ENCODE measurements around the gene GPR84. TPM values are rescaled to one million over a fixed set of nuclear protein-coding genes. Genes with fewer than 3 reads are reported as not detected.

GPR84 gene
- total RNA-seq (0.26 TPM), polyA plus RNA-seq (0.96 TPM)

- Histone ChIP-seq H3K36me3 (ENCODE audit: insufficient read depth) (no peaks in the 10 kb centered on the region), H3K4me1 (ENCODE audit: insufficient read depth) (no peaks in the 10 kb centered on the region), H3K27ac (ENCODE audit: low read depth) (no peak within 1 kb of the TSS), H3K4me3 (ENCODE audit: low read depth, low read length) (no peak within 1 kb of the TSS)
- 72% methylated on average over 4 of the region's 4 CpGs for WGBS
- no peak for DNase-seq (ENCODE audit: extremely low spot score)
These were observed at the start of gene GPR84 for GRCh38 chr12:54364413-54364812. TSS of gene GPR84 (minus strand) at chr12:54364486. CDS start at chr12:54363851, 635 bp downstream.

- peak overlapping the region; percentile 69 for H3K27ac ChIP-seq (ENCODE audit: low read depth)
- peaks cover 3% of the 10 kb centered on the region for H3K36me3 ChIP-seq (ENCODE audit: insufficient read depth)
- no peak for DNase-seq (ENCODE audit: extremely low spot score)
- H3K4me3 ChIP-seq (ENCODE audit: low read depth, low read length), result peak overlapping the region; percentile 27
- H3K4me1 ChIP-seq (ENCODE audit: insufficient read depth), result peaks cover 1% of the 10 kb centered on the region
- WGBS, result 33% methylated on average over 9 of the region's 9 CpGs
These were observed 49.3 kb upstream of the GPR84 start for GRCh38 chr12:54413284-54414190.

GRCh38 chr12:54412786-54413185 is 48.5 kb upstream of the GPR84 start:
- Histone ChIP-seq H3K27ac (ENCODE audit: low read depth) (peak overlapping the region; percentile 62), H3K4me1 (ENCODE audit: insufficient read depth) (peaks cover 1% of the 10 kb centered on the region), H3K4me3 (ENCODE audit: low read depth, low read length) (peak overlapping the region; percentile 27), H3K36me3 (ENCODE audit: insufficient read depth) (peaks cover 3% of the 10 kb centered on the region)
- 49% methylated on average over 3 of the region's 3 CpGs for WGBS
- no peak for DNase-seq (ENCODE audit: extremely low spot score)

GRCh38 chr12:54412348-54412747 is 48.1 kb upstream of the GPR84 start:
- WGBS, result 41% methylated on average over 4 of the region's 4 CpGs
- Histone ChIP-seq H3K27ac (ENCODE audit: low read depth) (no peak overlapping the region), H3K4me1 (ENCODE audit: insufficient read depth) (peaks cover 1% of the 10 kb centered on the region), H3K36me3 (ENCODE audit: insufficient read depth) (peaks cover 3% of the 10 kb centered on the region), H3K4me3 (ENCODE audit: low read depth, low read length) (peak overlapping the region; percentile 15)
- no peak for DNase-seq (ENCODE audit: extremely low spot score)

GRCh38 chr12:54411391-54412241 is 47.3 kb upstream of the GPR84 start:
- WGBS, result 50% methylated on average over 10 of the region's 10 CpGs
- peaks cover 3% of the 10 kb centered on the region for H3K36me3 ChIP-seq (ENCODE audit: insufficient read depth)
- DNase-seq (ENCODE audit: extremely low spot score), result no peak
- H3K27ac ChIP-seq (ENCODE audit: low read depth), result no peak overlapping the region
- peak overlapping the region; percentile 15 for H3K4me3 ChIP-seq (ENCODE audit: low read depth, low read length)
- peaks cover 1% of the 10 kb centered on the region for H3K4me1 ChIP-seq (ENCODE audit: insufficient read depth)

- Histone ChIP-seq H3K4me1 (ENCODE audit: insufficient read depth) (no peaks in the 10 kb centered on the region), H3K4me3 (ENCODE audit: low read depth, low read length) (no peak overlapping the region), H3K36me3 (ENCODE audit: insufficient read depth) (peaks cover 4% of the 10 kb centered on the region), H3K27ac (ENCODE audit: low read depth) (no peak overlapping the region)
- no peak for DNase-seq (ENCODE audit: extremely low spot score)
- 72% methylated on average over 8 of the region's 8 CpGs for WGBS
These were observed 45.0 kb upstream of the GPR84 start for GRCh38 chr12:54409267-54409666.

- H3K36me3 ChIP-seq (ENCODE audit: insufficient read depth), result peaks cover 8% of the 10 kb centered on the region
These were observed 43.1 kb upstream of the GPR84 start for GRCh38 chr12:54407183-54407905.

GRCh38 chr12:54405573-54405972 is 41.3 kb upstream of the GPR84 start:
- peaks cover 9% of the 10 kb centered on the region for H3K36me3 ChIP-seq (ENCODE audit: insufficient read depth)
- H3K4me1 ChIP-seq (ENCODE audit: insufficient read depth), result no peaks in the 10 kb centered on the region
- WGBS, result 89% methylated on average over 7 of the region's 7 CpGs
- no peak overlapping the region for H3K27ac ChIP-seq (ENCODE audit: low read depth)
- no peak overlapping the region for H3K4me3 ChIP-seq (ENCODE audit: low read depth, low read length)
- no peak for DNase-seq (ENCODE audit: extremely low spot score)

More at GRCh38 chr12:54407183-54407905, 43.1 kb upstream of the GPR84 start:
- Histone ChIP-seq H3K4me1 (ENCODE audit: insufficient read depth) (no peaks in the 10 kb centered on the region), H3K4me3 (ENCODE audit: low read depth, low read length) (no peak overlapping the region), H3K27ac (ENCODE audit: low read depth) (no peak overlapping the region)
- no peak for DNase-seq (ENCODE audit: extremely low spot score)
- 46% methylated on average over 5 of the region's 5 CpGs for WGBS

- H3K27ac ChIP-seq (ENCODE audit: low read depth), result no peak overlapping the region
- no peak overlapping the region for H3K4me3 ChIP-seq (ENCODE audit: low read depth, low read length)
- DNase-seq (ENCODE audit: extremely low spot score), result no peak
- WGBS, result 89% methylated on average over 10 of the region's 10 CpGs
- H3K36me3 ChIP-seq (ENCODE audit: insufficient read depth), result peaks cover 10% of the 10 kb centered on the region
- H3K4me1 ChIP-seq (ENCODE audit: insufficient read depth), result no peaks in the 10 kb centered on the region
These were observed 40.8 kb upstream of the GPR84 start for GRCh38 chr12:54405106-54405505.

GRCh38 chr12:54404061-54405004 is 40.0 kb upstream of the GPR84 start:
- no peak overlapping the region for H3K4me3 ChIP-seq (ENCODE audit: low read depth, low read length)
- no peaks in the 10 kb centered on the region for H3K4me1 ChIP-seq (ENCODE audit: insufficient read depth)
- whole genome bisulfite sequencing, result 61% methylated on average over 11 of the region's 11 CpGs
- DNase-seq (ENCODE audit: extremely low spot score), result no peak
- H3K36me3 ChIP-seq (ENCODE audit: insufficient read depth), result peaks cover 8% of the 10 kb centered on the region
- H3K27ac ChIP-seq (ENCODE audit: low read depth), result no peak overlapping the region

- Histone ChIP-seq H3K27ac (ENCODE audit: low read depth) (no peak overlapping the region), H3K4me3 (ENCODE audit: low read depth, low read length) (no peak overlapping the region), H3K36me3 (ENCODE audit: insufficient read depth) (peaks cover 7% of the 10 kb centered on the region), H3K4me1 (ENCODE audit: insufficient read depth) (no peaks in the 10 kb centered on the region)
- DNase-seq (ENCODE audit: extremely low spot score), result no peak
- 92% methylated on average over 2 of the region's 2 CpGs for WGBS
These were observed 36.8 kb upstream of the GPR84 start for GRCh38 chr12:54401119-54401518.

GRCh38 chr12:54398995-54399793 is 34.9 kb upstream of the GPR84 start:
- no peak overlapping the region for H3K4me3 ChIP-seq (ENCODE audit: low read depth, low read length)
- no peaks in the 10 kb centered on the region for H3K4me1 ChIP-seq (ENCODE audit: insufficient read depth)
- no peak overlapping the region for H3K27ac ChIP-seq (ENCODE audit: low read depth)
- DNase-seq (ENCODE audit: extremely low spot score), result peak; percentile 69
- WGBS, result 66% methylated on average over 8 of the region's 8 CpGs
- peaks cover 6% of the 10 kb centered on the region for H3K36me3 ChIP-seq (ENCODE audit: insufficient read depth)

All from urinary bladder (tissue), 4 donors.